AG04450 (cell line): ENCODE measurements around the gene MEOX1. TPM values are rescaled to one million over a fixed set of nuclear protein-coding genes. Genes with fewer than 3 reads are reported as not detected.

Experiments
- CTCF ChIA-PET: fragments of 300-600, 350-600 bp; formaldehyde crosslinking; extraction: SDS; loops from one replicate; lab custom pipeline; 2022; ENCODE audit warnings: antibody characterized with exemption, inconsistent platforms; lab: Charles Lee
- POLR2A ChIA-PET: fragments of 350-600 bp; formaldehyde crosslinking; extraction: SDS; loops from one replicate; lab custom pipeline; 2021; ENCODE audit warnings: antibody characterized with exemption, inconsistent platforms; lab: Yijun Ruan, JAX
- DNase-seq: peaks from one replicate; pipeline ENCODE4 v3.0.0-alpha.2; 2011; ENCODE audit warnings: low read depth, low spot score
- H3K27ac ChIP-seq: one replicate; pipeline ENCODE4 v1.5.1; 2012; ENCODE audit warnings: low read depth, low read length, control low read depth
- H3K27me3 ChIP-seq: one replicate; pipeline ENCODE4 v1.6.0; 2012; ENCODE audit warnings: low read length; ENCODE audit not compliant: control insufficient read depth, insufficient read depth
- H3K4me3 ChIP-seq: 2 replicates; pipeline ENCODE4 v1.5.1; 2011; ENCODE audit warnings: mild to moderate bottlenecking, low read depth, low read length, control low read depth
- H3K9me3 ChIP-seq: 2 replicates; pipeline ENCODE4 v1.5.1; 2012; ENCODE audit warnings: low read length; ENCODE audit not compliant: control insufficient read depth, insufficient read depth
- polyA plus RNA-seq: library from polyadenylated mRNA; depleted of rRNA; stranded (reverse); fragments of >200 nt; gene quantifications from 2 replicates; pipeline ENCODE4 v1.2.3, GENCODE V29; 2011
- TF ChIP-seq, protein P1 (sequence below): IDR thresholded peaks from 2 replicates; pipeline ENCODE4 v1.5.1; 2011; ENCODE audit warnings: low read depth, low read length, control low read depth, inconsistent platforms

Gene MEOX1
- polyA plus RNA-seq, 1 experiment: 0.07 TPM

DNA sequence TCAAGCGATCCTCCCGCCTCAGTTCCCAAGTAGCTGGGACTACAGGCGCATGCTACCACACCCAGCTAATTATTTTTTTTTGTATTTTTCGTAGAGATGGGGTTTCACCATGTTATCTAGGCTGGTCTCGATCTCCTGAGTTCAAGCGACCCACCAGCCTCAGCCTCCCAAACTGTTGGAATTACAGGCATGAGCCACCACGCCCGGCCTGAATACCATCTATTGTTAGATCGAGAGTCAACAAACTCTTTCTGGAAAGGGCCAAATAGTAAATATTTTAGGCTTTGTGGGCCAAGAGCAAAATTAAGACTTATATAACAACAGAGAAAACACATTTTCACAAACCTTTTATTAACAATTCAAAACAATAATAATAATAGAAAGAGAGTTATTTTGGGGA, 41.6 kb downstream of the MEOX1 start:
- Histone ChIP-seq H3K27ac (no peak overlapping the region), H3K4me3 (no peak overlapping the region), H3K27me3 (peaks cover 5% of the 10 kb centered on the region), H3K9me3 (no peaks in the 10 kb centered on the region)
- TF ChIP-seq, protein P1, sequence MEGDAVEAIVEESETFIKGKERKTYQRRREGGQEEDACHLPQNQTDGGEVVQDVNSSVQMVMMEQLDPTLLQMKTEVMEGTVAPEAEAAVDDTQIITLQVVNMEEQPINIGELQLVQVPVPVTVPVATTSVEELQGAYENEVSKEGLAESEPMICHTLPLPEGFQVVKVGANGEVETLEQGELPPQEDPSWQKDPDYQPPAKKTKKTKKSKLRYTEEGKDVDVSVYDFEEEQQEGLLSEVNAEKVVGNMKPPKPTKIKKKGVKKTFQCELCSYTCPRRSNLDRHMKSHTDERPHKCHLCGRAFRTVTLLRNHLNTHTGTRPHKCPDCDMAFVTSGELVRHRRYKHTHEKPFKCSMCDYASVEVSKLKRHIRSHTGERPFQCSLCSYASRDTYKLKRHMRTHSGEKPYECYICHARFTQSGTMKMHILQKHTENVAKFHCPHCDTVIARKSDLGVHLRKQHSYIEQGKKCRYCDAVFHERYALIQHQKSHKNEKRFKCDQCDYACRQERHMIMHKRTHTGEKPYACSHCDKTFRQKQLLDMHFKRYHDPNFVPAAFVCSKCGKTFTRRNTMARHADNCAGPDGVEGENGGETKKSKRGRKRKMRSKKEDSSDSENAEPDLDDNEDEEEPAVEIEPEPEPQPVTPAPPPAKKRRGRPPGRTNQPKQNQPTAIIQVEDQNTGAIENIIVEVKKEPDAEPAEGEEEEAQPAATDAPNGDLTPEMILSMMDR: no peak
- DNase-seq: no peak
- ChIA-PET POLR2A (no interaction called here), CTCF (no interaction called here)

DNA sequence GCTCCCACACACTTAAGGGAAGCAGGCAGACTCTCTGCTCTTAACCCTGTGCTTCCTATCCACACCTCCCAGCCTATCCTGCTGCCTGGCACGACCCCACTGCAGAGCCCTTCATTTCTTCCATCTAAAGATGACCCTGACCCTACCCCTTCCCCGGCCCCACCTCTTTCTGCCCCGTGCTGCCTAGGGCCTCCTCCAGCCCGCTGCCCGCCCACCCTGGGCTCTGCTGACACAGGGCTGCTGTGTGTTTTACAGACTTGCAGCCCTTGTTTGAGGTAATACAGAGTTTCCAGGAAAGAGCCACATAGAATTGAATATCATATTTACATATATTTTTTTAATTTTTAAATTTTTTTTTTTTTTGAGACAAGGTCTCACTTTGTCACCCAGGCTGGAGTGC, 42.0 kb downstream of the MEOX1 start:
- H3K27ac ChIP-seq: no peak overlapping the region
- no peaks in the 10 kb centered on the region for H3K9me3 ChIP-seq
- TF ChIP-seq, protein P1: no peak
- CTCF ChIA-PET: no interaction called here
- H3K4me3 ChIP-seq: no peak overlapping the region
- POLR2A ChIA-PET: no interaction called here
- peaks cover 5% of the 10 kb centered on the region for H3K27me3 ChIP-seq
- no peak for DNase-seq

DNA sequence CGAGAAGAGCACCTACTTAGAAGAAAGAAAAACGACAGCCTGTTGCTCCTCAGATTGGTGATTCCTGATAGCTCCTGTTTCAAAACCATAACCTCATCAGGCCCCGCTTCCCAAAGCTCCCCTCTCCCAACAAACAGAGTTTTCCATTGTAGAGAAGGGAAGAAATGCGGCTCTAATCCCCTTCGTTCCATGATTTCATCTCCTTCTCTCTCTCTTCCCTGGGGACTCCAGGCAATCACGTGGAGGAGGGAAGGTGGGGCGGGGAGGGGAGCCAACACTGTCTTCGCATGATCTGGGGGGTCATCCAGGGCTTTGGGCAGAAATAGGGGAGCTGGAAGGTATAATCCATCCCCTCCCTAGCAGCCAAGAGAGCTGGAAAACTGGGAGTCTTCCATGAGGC, 43.4 kb downstream of the MEOX1 start:
- TF ChIP-seq, protein P1: no peak
- H3K27ac ChIP-seq: no peak overlapping the region
- POLR2A ChIA-PET: no interaction called here
- H3K4me3 ChIP-seq: no peak overlapping the region
- no peak for DNase-seq
- peaks cover 5% of the 10 kb centered on the region for H3K27me3 ChIP-seq
- no peaks in the 10 kb centered on the region for H3K9me3 ChIP-seq
- CTCF ChIA-PET: interaction anchor here (1.2 kb wide), 1 partner anchor 59 kb away, joined by 10 read pairs; no protein-coding TSS in a partner anchor

DNA sequence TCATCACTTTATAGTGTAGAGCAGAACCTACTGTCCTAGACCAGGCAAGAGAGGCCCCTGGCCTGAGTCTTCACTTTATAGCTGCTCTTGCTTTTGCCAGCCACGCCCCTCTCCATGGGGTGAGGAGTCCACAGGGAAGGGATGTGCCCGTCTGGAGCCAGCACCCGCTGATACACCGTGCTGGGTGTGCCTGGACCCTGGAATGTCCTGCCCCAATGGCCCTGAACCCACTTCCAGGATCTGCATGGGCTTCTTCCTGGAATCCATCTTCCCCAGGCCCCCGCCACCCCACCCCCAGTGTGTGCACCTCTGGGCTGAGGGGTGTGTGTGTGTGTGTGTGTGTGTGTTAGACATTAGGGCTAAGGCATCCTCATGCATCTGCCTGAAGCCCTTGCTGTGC, 44.9 kb downstream of the MEOX1 start:
- Histone ChIP-seq H3K27ac (no peak overlapping the region), H3K9me3 (no peaks in the 10 kb centered on the region), H3K27me3 (peaks cover 2% of the 10 kb centered on the region), H3K4me3 (no peak overlapping the region)
- ChIA-PET CTCF (no interaction called here), POLR2A (no interaction called here)
- no peak for DNase-seq
- TF ChIP-seq, protein P1: no peak

DNA sequence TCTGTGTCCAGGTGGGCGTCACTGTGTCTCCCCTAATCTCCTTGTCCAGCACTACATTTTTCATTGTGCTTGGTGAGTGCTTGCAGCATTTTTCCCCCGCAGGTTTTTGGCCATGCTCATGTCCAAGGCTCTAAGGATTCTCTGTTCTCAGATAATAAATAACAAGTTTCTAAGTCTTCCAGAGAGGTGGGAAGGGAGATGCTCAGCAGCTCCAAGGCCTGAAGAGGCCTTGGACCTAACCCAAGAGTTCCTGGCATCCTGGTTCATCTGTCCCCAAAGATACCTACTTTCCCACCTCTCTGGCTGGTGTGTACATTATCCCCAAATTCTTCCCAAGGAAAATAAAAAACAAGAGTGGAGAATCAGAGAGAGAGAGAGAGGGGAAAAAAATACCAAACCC, 45.3 kb downstream of the MEOX1 start:
- TF ChIP-seq, protein P1: no peak
- DNase-seq: no peak
- H3K27ac ChIP-seq: no peak overlapping the region
- POLR2A ChIA-PET: no interaction called here
- no peaks in the 10 kb centered on the region for H3K27me3 ChIP-seq
- H3K9me3 ChIP-seq: no peaks in the 10 kb centered on the region
- no peak overlapping the region for H3K4me3 ChIP-seq
- CTCF ChIA-PET: no interaction called here
